RWPE2 (cell line): ENCODE measurements around the gene CTTN.
"Not testable (repeated sequence)": the region's sequence is repeated elsewhere in the genome, so short reads cannot be mapped to it uniquely, and the experiment has no call there.

ENCODE experiments used
- ATAC-seq: fragments of 200-7000 bp; cut with Tn5 transposase; 3 replicates; pipeline ENCODE4 v1.9.1; 2021; ENCODE audit warnings: low read depth
- DNase-seq: peaks from one replicate; pipeline ENCODE4 v3.0.0-alpha.2; 2020; ENCODE audit warnings: low spot score
- H3K27ac ChIP-seq: fragments of 450-650 bp; 2 replicates; pipeline ENCODE4 v1.5.1; 2017; ENCODE audit warnings: mild to moderate bottlenecking; ENCODE audit not compliant: poor library complexity, severe bottlenecking
- H3K27me3 ChIP-seq: fragments of 250-450 bp; sonication (Bioruptor Pico); 2 replicates; pipeline ENCODE4 v1.5.1; 2021; ENCODE audit warnings: mild to moderate bottlenecking, moderate library complexity; ENCODE audit not compliant: insufficient read depth, poor library complexity, severe bottlenecking
- H3K36me3 ChIP-seq: fragments of 250-450 bp; sonication (Bioruptor Pico); 2 replicates; pipeline ENCODE4 v1.5.1; 2020; ENCODE audit warnings: low read depth, mild to moderate bottlenecking, moderate library complexity
- H3K4me1 ChIP-seq: fragments of 250-450 bp; sonication (Bioruptor Pico); 2 replicates; pipeline ENCODE4 v1.5.1; 2021; ENCODE audit warnings: mild to moderate bottlenecking, moderate library complexity; ENCODE audit not compliant: insufficient read depth, poor library complexity, severe bottlenecking
- H3K4me3 ChIP-seq: fragments of 250-450 bp; sonication (Bioruptor Pico); 2 replicates; pipeline ENCODE4 v1.5.1; 2021; ENCODE audit warnings: mild to moderate bottlenecking, moderate library complexity; ENCODE audit not compliant: severe bottlenecking
- H3K9me3 ChIP-seq: fragments of 250-450 bp; sonication (Bioruptor Pico); 2 replicates; pipeline ENCODE4 v1.5.1; 2021; ENCODE audit warnings: mild to moderate bottlenecking, moderate library complexity; ENCODE audit not compliant: severe bottlenecking
- CTCF ChIP-seq: fragments of 450-650 bp; IDR thresholded peaks from one replicate; pipeline ENCODE4 v1.5.1; 2017; ENCODE audit warnings: mild to moderate bottlenecking, moderate library complexity; ENCODE audit not compliant: poor library complexity, severe bottlenecking

The CTTN gene

DNA sequence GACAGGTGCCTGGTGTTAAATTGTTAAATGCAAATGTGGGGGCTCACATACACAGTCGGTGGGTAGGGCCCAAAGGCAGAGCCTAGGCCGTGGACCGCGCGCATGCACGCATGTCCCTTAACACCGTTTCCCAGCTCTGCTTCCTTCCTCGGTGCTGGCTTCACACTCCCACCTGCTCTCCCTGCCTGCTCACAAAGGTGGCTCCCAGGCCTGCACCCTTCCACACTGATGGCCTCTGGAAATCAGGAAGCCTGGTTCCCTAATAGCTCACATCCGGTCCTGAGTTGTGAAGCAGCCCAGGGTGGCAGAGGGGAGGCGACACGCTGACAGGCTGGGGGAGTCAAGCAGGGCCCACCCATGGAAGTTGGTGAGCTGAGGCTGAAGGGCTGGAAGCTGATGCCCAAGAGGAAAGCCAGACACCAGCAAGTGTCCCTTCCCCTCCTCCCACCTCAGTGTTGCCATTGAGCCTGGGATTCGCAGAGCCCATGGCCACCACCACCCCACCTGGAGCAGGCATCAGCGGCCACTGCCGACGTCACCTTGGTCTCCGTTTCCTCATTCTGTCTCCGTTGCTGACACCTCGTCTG lies 13.7 kb upstream of the CTTN start:
- DNase-seq = no peak
- peaks cover 22% of the 10 kb centered on the region for H3K36me3 ChIP-seq
- no peak overlapping the region for H3K4me3 ChIP-seq
- no peaks in the 10 kb centered on the region for H3K4me1 ChIP-seq
- no peak for TF ChIP-seq CTCF
- no peaks in the 10 kb centered on the region for H3K9me3 ChIP-seq
- no peak for ATAC-seq
- H3K27ac ChIP-seq = no peak overlapping the region
- H3K27me3 ChIP-seq = no peaks in the 10 kb centered on the region

- Histone ChIP-seq H3K9me3 (no peaks in the 10 kb centered on the region), H3K4me3 (no peak overlapping the region), H3K27me3 (no peaks in the 10 kb centered on the region), H3K36me3 (peaks cover 10% of the 10 kb centered on the region), H3K27ac (no peak overlapping the region), H3K4me1 (no peaks in the 10 kb centered on the region)
- DNase-seq = no peak
- ATAC-seq = no peak
- no peak for TF ChIP-seq CTCF
Measured at GRCh38 chr11:70387564-70387963, 10.8 kb upstream of the CTTN start.

DNA sequence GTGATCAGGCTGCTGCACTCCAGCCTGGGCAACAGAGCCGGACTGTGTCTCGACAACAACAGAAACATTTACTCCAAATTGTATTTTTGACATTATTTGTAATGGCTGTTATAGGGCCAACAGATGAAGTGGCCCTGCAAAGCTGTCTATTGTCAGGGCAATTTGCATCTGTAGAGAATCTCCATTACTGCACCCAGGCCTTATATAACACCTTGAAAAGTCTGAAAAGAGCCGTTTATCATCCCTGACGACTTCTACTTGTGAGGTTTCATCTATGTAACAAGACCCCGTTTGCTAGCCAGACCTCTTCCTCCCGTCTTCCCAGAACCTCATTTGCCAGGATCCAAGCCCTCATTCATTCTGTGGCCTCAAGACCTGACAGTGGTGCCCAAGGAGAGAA lies 9.1 kb upstream of the CTTN start:
- H3K4me1 ChIP-seq = no peaks in the 10 kb centered on the region
- no peak for ATAC-seq

DNA sequence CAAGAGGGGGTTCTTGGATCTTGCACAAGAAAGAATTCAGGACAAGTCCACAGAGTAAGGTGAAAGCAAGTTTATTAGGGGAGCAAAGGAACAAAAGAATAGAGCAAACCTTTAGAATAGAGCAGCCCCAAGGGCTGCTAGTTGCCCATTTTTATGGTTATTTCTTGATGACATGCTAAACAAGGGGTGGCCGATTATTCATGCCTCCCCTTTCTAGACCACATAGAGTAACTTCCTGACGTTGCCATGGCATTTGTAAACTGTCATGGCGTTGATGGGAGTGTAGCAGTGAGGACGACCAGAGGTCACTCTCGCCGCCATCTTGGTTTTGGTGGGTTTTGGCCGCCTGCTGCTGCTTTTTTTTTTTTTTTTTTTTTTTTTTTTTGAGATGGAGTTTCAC lies 7.4 kb upstream of the CTTN start:
- H3K27me3 ChIP-seq, DNase-seq, ATAC-seq, H3K4me3 ChIP-seq, H3K9me3 ChIP-seq, H3K27ac ChIP-seq, H3K4me1 ChIP-seq: not testable (repeated sequence)
- H3K36me3 ChIP-seq = peaks cover 18% of the 10 kb centered on the region

More for the DNA sequence above, 9.1 kb upstream of the CTTN start:
- Histone ChIP-seq H3K27ac (no peak overlapping the region), H3K36me3 (peaks cover 9% of the 10 kb centered on the region), H3K27me3 (no peaks in the 10 kb centered on the region), H3K4me3 (no peak overlapping the region), H3K9me3 (no peaks in the 10 kb centered on the region)
- DNase-seq = no peak
- no peak for TF ChIP-seq CTCF

- TF ChIP-seq CTCF = no peak
- Histone ChIP-seq H3K9me3 (no peaks in the 10 kb centered on the region), H3K4me3 (no peak overlapping the region), H3K27ac (no peak overlapping the region), H3K27me3 (no peaks in the 10 kb centered on the region), H3K36me3 (peaks cover 21% of the 10 kb centered on the region), H3K4me1 (peaks cover 6% of the 10 kb centered on the region)
- DNase-seq = no peak
- ATAC-seq = no peak
Measured at GRCh38 chr11:70394211-70394950, 3.9 kb upstream of the CTTN start.
